Stimulated activated CD4-positive, alpha-beta T cell treated with anti-CD3 and anti-CD28 coated beads, Interleukin-12 subunit alpha, Interleukin-12 subunit beta, amount 100 ng/mL, for 4 hours (primary cell): ENCODE measurements around the gene GNG13.
"Not testable (repeated sequence)": the region's sequence is repeated elsewhere in the genome, so short reads cannot be mapped to it uniquely, and the experiment has no call there.

ENCODE experiments used
- DNase-seq: peaks from one replicate; pipeline ENCODE4 v3.0.0-alpha.2; 2020

Gene GNG13

GRCh38 chr16:831571-832413 is 31.3 kb upstream of the GNG13 start:
- no peak for DNase-seq

- DNase-seq: no peak
Observed at GRCh38 chr16:830871-831570, 30.5 kb upstream of the GNG13 start.

GRCh38 chr16:830107-830870 is 29.8 kb upstream of the GNG13 start:
- no peak for DNase-seq

- no peak for DNase-seq
Observed at GRCh38 chr16:828891-829290, 28.4 kb upstream of the GNG13 start.

GRCh38 chr16:827513-827912 is 27.0 kb upstream of the GNG13 start:
- DNase-seq: no peak

- DNase-seq: no peak
Observed at GRCh38 chr16:825341-826061, 25.0 kb upstream of the GNG13 start.

- no peak for DNase-seq
Observed at GRCh38 chr16:824601-825000, 24.1 kb upstream of the GNG13 start.

GRCh38 chr16:824194-824593 is 23.7 kb upstream of the GNG13 start:
- no peak for DNase-seq

- no peak for DNase-seq
Observed at GRCh38 chr16:822909-823297, 22.4 kb upstream of the GNG13 start.

GRCh38 chr16:822174-822908 is 21.8 kb upstream of the GNG13 start:
- no peak for DNase-seq

GRCh38 chr16:821751-822150 is 21.2 kb upstream of the GNG13 start:
- no peak for DNase-seq

- no peak for DNase-seq
Observed at GRCh38 chr16:820748-821147, 20.2 kb upstream of the GNG13 start.

GRCh38 chr16:820044-820408 is 19.5 kb upstream of the GNG13 start:
- DNase-seq: not testable (repeated sequence)

GRCh38 chr16:819336-820043 is 19.0 kb upstream of the GNG13 start:
- DNase-seq: no peak

GRCh38 chr16:818592-818991 is 18.1 kb upstream of the GNG13 start:
- no peak for DNase-seq

- no peak for DNase-seq
Observed at GRCh38 chr16:818132-818531, 17.6 kb upstream of the GNG13 start.

- no peak for DNase-seq
Observed at GRCh38 chr16:817001-817906, 16.7 kb upstream of the GNG13 start.

GRCh38 chr16:815861-816260 is 15.3 kb upstream of the GNG13 start:
- DNase-seq: no peak

- DNase-seq: no peak
Observed at GRCh38 chr16:814974-815373, 14.4 kb upstream of the GNG13 start.

GRCh38 chr16:813916-814412 is 13.4 kb upstream of the GNG13 start:
- no peak for DNase-seq
